ENCODE data around the gene GABRA6. TPM values are rescaled to one million over a fixed set of nuclear protein-coding genes. Genes with fewer than 3 reads are reported as not detected.

Gene GABRA6
- total RNA-seq, 1 donor from 2014 or later: not detected

DNA sequence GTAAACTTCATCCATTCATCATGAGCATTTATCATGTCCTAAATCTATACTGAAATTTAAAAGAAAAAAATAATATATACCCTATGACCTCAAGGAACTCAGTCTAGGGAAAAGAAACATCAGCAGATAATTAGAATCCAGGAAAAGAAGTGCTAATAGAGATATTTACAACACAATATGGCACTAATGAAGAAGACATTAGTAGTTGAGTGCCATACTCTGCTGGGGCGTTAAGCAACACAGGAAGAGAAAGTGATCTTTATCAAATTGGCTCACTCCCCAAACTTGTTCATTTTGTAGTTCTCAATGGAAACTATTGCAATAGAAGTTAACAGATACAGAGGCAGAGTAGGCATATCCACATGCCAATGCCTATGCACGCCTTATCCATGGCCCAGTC, 27.5 kb downstream of the GABRA6 start:
- no peaks in the 10 kb centered on the region for H3K36me3 Mint-ChIP-seq
- no peaks in the 10 kb centered on the region for H3K27me3 Mint-ChIP-seq (ENCODE audit: low read depth)
- TF ChIP-seq, protein P1, sequence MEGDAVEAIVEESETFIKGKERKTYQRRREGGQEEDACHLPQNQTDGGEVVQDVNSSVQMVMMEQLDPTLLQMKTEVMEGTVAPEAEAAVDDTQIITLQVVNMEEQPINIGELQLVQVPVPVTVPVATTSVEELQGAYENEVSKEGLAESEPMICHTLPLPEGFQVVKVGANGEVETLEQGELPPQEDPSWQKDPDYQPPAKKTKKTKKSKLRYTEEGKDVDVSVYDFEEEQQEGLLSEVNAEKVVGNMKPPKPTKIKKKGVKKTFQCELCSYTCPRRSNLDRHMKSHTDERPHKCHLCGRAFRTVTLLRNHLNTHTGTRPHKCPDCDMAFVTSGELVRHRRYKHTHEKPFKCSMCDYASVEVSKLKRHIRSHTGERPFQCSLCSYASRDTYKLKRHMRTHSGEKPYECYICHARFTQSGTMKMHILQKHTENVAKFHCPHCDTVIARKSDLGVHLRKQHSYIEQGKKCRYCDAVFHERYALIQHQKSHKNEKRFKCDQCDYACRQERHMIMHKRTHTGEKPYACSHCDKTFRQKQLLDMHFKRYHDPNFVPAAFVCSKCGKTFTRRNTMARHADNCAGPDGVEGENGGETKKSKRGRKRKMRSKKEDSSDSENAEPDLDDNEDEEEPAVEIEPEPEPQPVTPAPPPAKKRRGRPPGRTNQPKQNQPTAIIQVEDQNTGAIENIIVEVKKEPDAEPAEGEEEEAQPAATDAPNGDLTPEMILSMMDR (IDR thresholded peaks at IDR 0.05; ENCODE audit: unreplicated experiment): no peak
- H3K4me1 Mint-ChIP-seq: no peaks in the 10 kb centered on the region
- H3K27ac Mint-ChIP-seq: no peak overlapping the region
- H3K4me3 Mint-ChIP-seq: no peak overlapping the region
- H3K9me3 Mint-ChIP-seq: no peaks in the 10 kb centered on the region
- DNase-seq (ENCODE audit: low spot score in 2 of 2, unreplicated experiment in 2 of 2): no peak

DNA sequence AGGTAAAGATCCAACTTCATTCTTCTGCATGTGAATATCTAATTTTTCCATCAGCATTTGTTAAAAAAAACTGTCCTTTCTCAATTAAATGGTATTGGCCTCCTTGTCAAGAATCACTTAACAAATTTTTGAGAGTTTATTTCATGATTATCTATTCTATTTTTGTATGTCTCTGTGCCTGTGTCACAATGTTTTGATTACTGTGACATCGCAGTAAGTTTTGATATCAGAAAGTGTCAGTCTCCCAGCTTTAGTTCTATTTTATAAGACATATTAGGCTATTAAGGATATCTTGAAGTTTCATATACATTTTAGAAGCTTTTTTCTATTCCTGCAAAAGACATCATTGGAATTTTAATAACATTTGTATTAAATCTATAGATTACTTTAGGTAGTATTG, 33.6 kb downstream of the GABRA6 start:
- Mint-ChIP-seq H3K27me3 (ENCODE audit: low read depth) (peaks cover 1% of the 10 kb centered on the region), H3K4me3 (no peak overlapping the region), H3K4me1 (no peaks in the 10 kb centered on the region), H3K9me3 (no peaks in the 10 kb centered on the region), H3K27ac (no peak overlapping the region), H3K36me3 (no peaks in the 10 kb centered on the region)
- TF ChIP-seq, protein P1 (IDR thresholded peaks at IDR 0.05; ENCODE audit: unreplicated experiment): no peak
- DNase-seq (ENCODE audit: low spot score in 2 of 2, unreplicated experiment in 2 of 2): no peak

GRCh38 chr5:161720460-161720859, 34.9 kb downstream of the GABRA6 start:
- TF ChIP-seq, protein P1 (IDR thresholded peaks at IDR 0.05; ENCODE audit: unreplicated experiment): no peak
- no peaks in the 10 kb centered on the region for H3K4me1 Mint-ChIP-seq
- H3K27ac Mint-ChIP-seq: no peak overlapping the region
- no peak overlapping the region for H3K4me3 Mint-ChIP-seq
- no peaks in the 10 kb centered on the region for H3K36me3 Mint-ChIP-seq
- H3K27me3 Mint-ChIP-seq (ENCODE audit: low read depth): peaks cover 1% of the 10 kb centered on the region
- H3K9me3 Mint-ChIP-seq: no peaks in the 10 kb centered on the region
- DNase-seq (ENCODE audit: low spot score in 2 of 2, unreplicated experiment in 2 of 2): no peak

GRCh38 chr5:161734741-161735140, 49.2 kb downstream of the GABRA6 start:
- no peaks in the 10 kb centered on the region for H3K36me3 Mint-ChIP-seq
- TF ChIP-seq, protein P1 (IDR thresholded peaks at IDR 0.05; ENCODE audit: unreplicated experiment): no peak
- H3K27ac Mint-ChIP-seq: no peak overlapping the region
- no peaks in the 10 kb centered on the region for H3K9me3 Mint-ChIP-seq
- no peak overlapping the region for H3K4me3 Mint-ChIP-seq
- no peaks in the 10 kb centered on the region for H3K27me3 Mint-ChIP-seq (ENCODE audit: low read depth)
- no peak for DNase-seq (ENCODE audit: low spot score in 2 of 2, unreplicated experiment in 2 of 2)
- no peaks in the 10 kb centered on the region for H3K4me1 Mint-ChIP-seq

DNA sequence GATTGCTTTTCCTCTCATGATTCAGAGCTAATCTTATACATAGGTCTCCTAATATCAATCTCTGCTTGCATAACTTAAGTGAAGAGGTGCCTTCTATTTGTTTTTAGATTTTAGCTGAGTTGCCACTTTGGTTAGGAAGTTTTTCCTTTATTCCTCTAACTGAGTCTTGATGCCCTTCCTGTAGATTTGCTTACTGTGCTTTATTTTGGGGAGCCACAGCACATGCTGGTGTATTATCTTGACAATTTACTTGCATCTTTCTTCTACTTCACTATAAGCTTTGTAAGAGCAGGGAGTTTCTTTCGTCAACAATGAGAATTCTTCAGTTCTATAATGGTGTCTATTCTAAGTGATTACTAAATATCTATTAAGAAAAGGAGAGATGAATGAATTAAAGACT, 54.9 kb downstream of the GABRA6 start:
- Mint-ChIP-seq H3K4me3 (no peak overlapping the region), H3K36me3 (no peaks in the 10 kb centered on the region), H3K27ac (no peak overlapping the region), H3K9me3 (no peaks in the 10 kb centered on the region), H3K4me1 (no peaks in the 10 kb centered on the region), H3K27me3 (ENCODE audit: low read depth) (no peaks in the 10 kb centered on the region)
- DNase-seq (ENCODE audit: low spot score in 2 of 2, unreplicated experiment in 2 of 2): no peak
- TF ChIP-seq, protein P1 (IDR thresholded peaks at IDR 0.05; ENCODE audit: unreplicated experiment): no peak

DNA sequence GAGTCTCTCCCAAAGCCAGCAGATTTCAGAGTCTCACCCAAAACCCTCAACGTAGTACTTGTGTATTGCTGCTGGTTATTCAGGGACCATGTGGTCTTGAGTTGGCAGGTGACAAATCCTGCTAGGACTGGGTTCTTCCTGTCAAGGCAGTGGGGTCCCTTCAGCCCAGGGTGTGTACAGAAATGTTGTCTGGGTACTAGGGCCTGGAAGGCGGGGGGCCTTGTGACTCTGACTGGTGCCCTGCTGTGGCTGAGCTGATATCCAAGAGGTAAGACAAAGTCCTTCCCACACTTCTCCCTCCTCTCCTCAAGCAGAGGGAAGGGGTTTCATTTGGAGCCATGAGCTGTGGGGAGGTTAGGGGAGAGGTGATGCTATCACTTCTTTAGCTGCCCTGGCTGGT, 58.8 kb downstream of the GABRA6 start:
- Mint-ChIP-seq H3K36me3 (no peaks in the 10 kb centered on the region), H3K27ac (no peak overlapping the region), H3K4me1 (no peaks in the 10 kb centered on the region), H3K4me3 (no peak overlapping the region), H3K27me3 (ENCODE audit: low read depth) (no peaks in the 10 kb centered on the region), H3K9me3 (no peaks in the 10 kb centered on the region)
- TF ChIP-seq, protein P1 (IDR thresholded peaks at IDR 0.05; ENCODE audit: unreplicated experiment): no peak
- DNase-seq (ENCODE audit: low spot score in 2 of 2, unreplicated experiment in 2 of 2): no peak

Data from mesothelial cell of epicardium (in vitro differentiated cells).